Measurements from ENCODE around the gene ZNF888. TPM values are rescaled to one million over a fixed set of nuclear protein-coding genes. Genes with fewer than 3 reads are reported as not detected.

ZNF888 gene
- total RNA-seq, 1 experiment from 2014 or later, result 13.4 TPM

GRCh38 chr19:52963247-52963618, 40.0 kb upstream of the ZNF888 start:
- Histone ChIP-seq H3K9me3 (ENCODE audit: control insufficient read depth, low read depth, low read length) (no peaks in the 10 kb centered on the region), H3K4me2 (ENCODE audit: insufficient read depth, insufficient read length, low read length) (peak overlapping the region; percentile 95), H3K23ac (ENCODE audit: insufficient read length, low read depth, low read length) (no peak overlapping the region), H2AFZ (ENCODE audit: low read length) (peak overlapping the region; percentile 91), H4K20me1 (ENCODE audit: control insufficient read depth, insufficient read depth, insufficient read length) (no peaks in the 10 kb centered on the region), H4K91ac (ENCODE audit: insufficient read length, low read depth, low read length) (no peak overlapping the region), H3K4ac (ENCODE audit: low read depth, low read length) (no peak overlapping the region), H2BK15ac (ENCODE audit: low read depth, low read length) (no peak overlapping the region), H3K14ac (ENCODE audit: insufficient read depth, low read length) (peak overlapping the region; percentile 44; the same call in 1 of the 2 replicates), H3K9ac (ENCODE audit: extremely low read depth, insufficient read length, low read length) (peak overlapping the region; percentile 57), H3K4me1 (ENCODE audit: insufficient read depth, low read length) (no peaks in the 10 kb centered on the region), H2BK120ac (ENCODE audit: low read depth, low read length, poor library complexity, severe bottlenecking) (no peak overlapping the region), H3K79me1 (ENCODE audit: insufficient read depth, low read depth, low read length, poor library complexity, severe bottlenecking) (no peaks in the 10 kb centered on the region), H3K79me2 (ENCODE audit: insufficient read depth, low read length) (no peaks in the 10 kb centered on the region; the same call in 1 of the 2 replicates), H2BK20ac (ENCODE audit: low read depth, low read length, poor library complexity, severe bottlenecking) (no peak overlapping the region), H2AK5ac (ENCODE audit: insufficient read length, low read length) (no peak overlapping the region), H4K5ac (ENCODE audit: insufficient read length, low read depth, low read length) (no peak overlapping the region), H2BK5ac (ENCODE audit: insufficient read length, low read length) (no peak overlapping the region), H3K27me3 (ENCODE audit: insufficient read depth, low read length) (no peaks in the 10 kb centered on the region), H3K27ac (ENCODE audit: insufficient read length, low read depth, low read length) (peak overlapping the region; percentile 35), H3K56ac (ENCODE audit: insufficient read length, low read depth, low read length) (no peak overlapping the region), H2BK12ac (ENCODE audit: insufficient read length, low read depth, low read length) (no peak overlapping the region), H4K8ac (replicated peaks; ENCODE audit: insufficient read length, low read depth, low read length) (no peak overlapping the region), H3K18ac (ENCODE audit: insufficient read length, low read depth, low read length) (peak overlapping the region; percentile 39), H3K23me2 (ENCODE audit: insufficient read length, low read depth, low read length, poor library complexity, severe bottlenecking) (peaks cover 9% of the 10 kb centered on the region), H3T11ph (ENCODE audit: low read length) (no peak overlapping the region)
- Mint-ChIP-seq H3K9me3 (peaks cover 7 to 13% of the 10 kb centered on the region in 2 experiments; a peak in 4 of 5 replicates), H3K4me1 (peaks cover 21 to 22% of the 10 kb centered on the region in 2 experiments), H3K27ac (peak overlapping the region; percentile 91 to 94 (median 93); a peak in 4 of 7 replicates), H3K27me3 (ENCODE audit: low read depth) (peaks cover 4% of the 10 kb centered on the region; the same call in 1 of the 2 replicates), H3K4me3 (peak overlapping the region; percentile 90 to 99), H3K36me3 (ENCODE audit: insufficient read depth in 1 of 3, low read depth in 3 of 3) (peaks cover 12 to 24% (median 12%) of the 10 kb centered on the region in 3 experiments)
- peak; percentile 39 for DNase-seq
- TF ChIP-seq, protein P1, sequence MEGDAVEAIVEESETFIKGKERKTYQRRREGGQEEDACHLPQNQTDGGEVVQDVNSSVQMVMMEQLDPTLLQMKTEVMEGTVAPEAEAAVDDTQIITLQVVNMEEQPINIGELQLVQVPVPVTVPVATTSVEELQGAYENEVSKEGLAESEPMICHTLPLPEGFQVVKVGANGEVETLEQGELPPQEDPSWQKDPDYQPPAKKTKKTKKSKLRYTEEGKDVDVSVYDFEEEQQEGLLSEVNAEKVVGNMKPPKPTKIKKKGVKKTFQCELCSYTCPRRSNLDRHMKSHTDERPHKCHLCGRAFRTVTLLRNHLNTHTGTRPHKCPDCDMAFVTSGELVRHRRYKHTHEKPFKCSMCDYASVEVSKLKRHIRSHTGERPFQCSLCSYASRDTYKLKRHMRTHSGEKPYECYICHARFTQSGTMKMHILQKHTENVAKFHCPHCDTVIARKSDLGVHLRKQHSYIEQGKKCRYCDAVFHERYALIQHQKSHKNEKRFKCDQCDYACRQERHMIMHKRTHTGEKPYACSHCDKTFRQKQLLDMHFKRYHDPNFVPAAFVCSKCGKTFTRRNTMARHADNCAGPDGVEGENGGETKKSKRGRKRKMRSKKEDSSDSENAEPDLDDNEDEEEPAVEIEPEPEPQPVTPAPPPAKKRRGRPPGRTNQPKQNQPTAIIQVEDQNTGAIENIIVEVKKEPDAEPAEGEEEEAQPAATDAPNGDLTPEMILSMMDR (conservative IDR thresholded peaks at IDR 0.05), result no peak
- no CpG with 5 or more reads among the region's 12 CpGs for WGBS (ENCODE audit: extremely low coverage, insufficient read length, low lambda C conversion rate)

Measured in H9 (cell line).